HEK293T (cell line): ENCODE results near the gene MYRF.

Experiments
- ARNT ChIP-seq: fragments of 450-650 bp; IDR thresholded peaks from 2 replicates; pipeline ENCODE4 v1.6.1; 2017; ENCODE audit warnings: mild to moderate bottlenecking
- BHLHE40 ChIP-seq: fragments of 450-650 bp; IDR thresholded peaks from 2 replicates; pipeline ENCODE4 v1.6.1; 2016; ENCODE audit warnings: mild to moderate bottlenecking, moderate library complexity, borderline replicate concordance
- ELF4 ChIP-seq: fragments of 450-650 bp; IDR thresholded peaks from 2 replicates; pipeline ENCODE4 v1.6.1; 2017; ENCODE audit warnings: antibody characterized with exemption
- FOXA1 ChIP-seq: fragments of 450-650 bp; IDR thresholded peaks from 2 replicates; pipeline ENCODE4 v1.6.1; 2016; ENCODE audit warnings: mild to moderate bottlenecking
- FOXK2 ChIP-seq: fragments of 450-650 bp; IDR thresholded peaks from 2 replicates; pipeline ENCODE4 v1.6.1; 2016; ENCODE audit warnings: mild to moderate bottlenecking
- FOXM1 ChIP-seq: fragments of 450-650 bp; IDR thresholded peaks from 2 replicates; pipeline ENCODE4 v1.6.1; 2017; ENCODE audit warnings: mild to moderate bottlenecking, borderline replicate concordance
- HDGF ChIP-seq: fragments of 450-650 bp; IDR thresholded peaks from 2 replicates; pipeline ENCODE4 v1.6.1; 2017; ENCODE audit warnings: antibody characterized with exemption, borderline replicate concordance
- L3MBTL2 ChIP-seq: fragments of 450-650 bp; conservative IDR thresholded peaks from 2 replicates; pipeline ENCODE4 v1.6.1; 2016; ENCODE audit warnings: mild to moderate bottlenecking
- LEF1 ChIP-seq: fragments of 450-650 bp; IDR thresholded peaks from 2 replicates; pipeline ENCODE4 v1.6.1; 2017; ENCODE audit warnings: mild to moderate bottlenecking, borderline replicate concordance
- NFRKB ChIP-seq: fragments of 450-650 bp; IDR thresholded peaks from 2 replicates; pipeline ENCODE4 v1.6.1; 2016; ENCODE audit warnings: mild to moderate bottlenecking, moderate library complexity
- SP1 ChIP-seq: fragments of 450-650 bp; IDR thresholded peaks from 2 replicates; pipeline ENCODE4 v1.6.1; 2017
- SUZ12 ChIP-seq: fragments of 450-650 bp; IDR thresholded peaks from 2 replicates; pipeline ENCODE4 v1.6.1; 2016; ENCODE audit warnings: mild to moderate bottlenecking
- TARDBP ChIP-seq: fragments of 450-650 bp; IDR thresholded peaks from 2 replicates; pipeline ENCODE4 v1.6.1; 2016
- ZNF384 ChIP-seq: fragments of 450-650 bp; IDR thresholded peaks from 2 replicates; pipeline ENCODE4 v1.6.1; 2016

- TF ChIP-seq HDGF (no peak), SUZ12 (no peak), ARNT (no peak), L3MBTL2 (no peak), BHLHE40 (no peak), ELF4 (no peak), SP1 (no peak), FOXM1 (no peak), TARDBP (no peak), FOXA1 (no peak), ZNF384 (no peak), FOXK2 (no peak), NFRKB (no peak), LEF1 (no peak)
These were observed 58.3 kb downstream of the MYRF start for GRCh38 chr11:61810671-61811175.
